ENCODE measurements around the gene MBP. TPM values are rescaled to one million over a fixed set of nuclear protein-coding genes. Genes with fewer than 3 reads are reported as not detected.

Gene MBP
- total and polyA plus RNA-seq, 4 experiments from 2014 or later: 92.2 to 187 (median 149) TPM

DNA sequence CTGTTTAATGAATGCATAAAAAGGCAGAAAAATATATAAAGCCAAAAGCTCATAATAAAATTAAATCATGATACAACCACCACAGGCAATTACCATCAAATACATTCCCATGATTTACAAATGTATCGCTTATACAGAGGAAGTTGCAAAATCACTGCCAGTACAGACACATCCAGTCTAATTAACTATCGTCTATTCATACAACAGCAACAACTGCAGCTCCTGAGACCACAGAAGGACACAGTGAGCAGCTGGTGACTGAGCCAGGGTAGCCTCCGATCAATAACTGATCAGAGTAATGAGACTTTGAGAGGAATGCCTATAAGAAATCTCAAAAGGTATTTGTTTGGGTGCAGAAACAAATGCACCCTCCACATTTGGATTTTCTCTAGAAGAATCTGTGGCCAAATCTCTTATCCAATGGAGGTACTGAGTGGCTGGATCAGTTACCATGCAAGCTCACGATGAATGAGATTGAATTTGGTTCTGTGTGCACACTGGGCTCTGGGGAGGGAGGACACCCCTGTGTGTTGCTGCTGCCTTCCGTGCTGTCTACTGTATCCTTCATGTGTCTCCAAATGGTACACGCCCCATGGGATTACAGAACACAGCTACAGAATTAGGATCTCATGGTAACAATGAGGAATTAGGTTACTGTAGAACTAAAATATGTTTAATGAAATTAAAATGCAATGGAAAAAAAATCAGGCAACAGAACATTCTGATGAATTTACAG is 119.6 kb downstream of the MBP start:
- H3K36me3 ChIP-seq (ENCODE audit: insufficient read depth, low read length): peaks cover 39% of the 10 kb centered on the region
- H3K4me1 ChIP-seq (ENCODE audit: insufficient read depth, low read length): no peaks in the 10 kb centered on the region
- intact Hi-C loops (cut with micrococcal nuclease): no loop called here
- H3K9me3 ChIP-seq (ENCODE audit: control insufficient read depth in 1 of 2, low read length in 2 of 2): no peaks in the 10 kb centered on the region
- H3K9me3 Mint-ChIP-seq: no peaks in the 10 kb centered on the region
- H3K27me3 Mint-ChIP-seq: no peaks in the 10 kb centered on the region
- CTCF ChIA-PET (ENCODE audit: partially characterized antibody): interaction anchor here (1.0 to 4.3 kb wide), 8 partner anchors 9 to 210 kb away, joined by 3 to 26 read pairs (median 4); no protein-coding TSS in a partner anchor
- H3K4me3 Mint-ChIP-seq: no peak overlapping the region
- H3K36me3 Mint-ChIP-seq: peaks cover 52 to 80% of the 10 kb centered on the region in 2 donors
- H3K27ac Mint-ChIP-seq: peak overlapping the region in 4 of 7 donors; percentile 17 to 72 (median 52)
- DNase-seq: no peak
- no peak overlapping the region for H3K4me3 ChIP-seq (ENCODE audit: low read length in 2 of 2)
- H3K27ac ChIP-seq (ENCODE audit: low read depth, low read length): no peak overlapping the region
- peaks cover 19 to 54% (median 38%) of the 10 kb centered on the region in 4 donors for H3K4me1 Mint-ChIP-seq
- POLR2A ChIA-PET (ENCODE audit: partially characterized antibody): interaction anchor here (1.0 to 1.4 kb wide), 2 partner anchors 13 to 41 kb away, joined by 3 read pairs; no protein-coding TSS in a partner anchor
- no peaks in the 10 kb centered on the region for H3K27me3 ChIP-seq (ENCODE audit: insufficient read depth, low read length)

DNA sequence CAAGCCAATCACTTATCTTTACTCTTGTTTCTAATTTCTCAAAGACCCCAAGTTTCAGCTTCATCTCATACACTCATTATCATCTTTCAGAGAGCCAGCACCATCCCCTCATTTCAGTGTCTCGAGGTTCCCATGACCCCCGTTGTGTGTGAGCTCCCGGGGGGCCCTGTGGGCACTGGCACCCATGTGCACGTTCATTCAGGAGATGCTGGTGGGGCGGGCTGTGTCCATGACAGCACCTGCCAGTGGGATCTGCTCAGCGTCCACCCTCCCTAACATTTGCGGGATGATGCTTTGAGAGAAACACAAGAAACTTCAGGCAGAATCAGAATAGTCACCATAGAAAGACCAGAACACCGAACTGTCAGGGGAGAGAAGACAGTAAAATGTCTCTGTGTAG is 120.5 kb downstream of the MBP start:
- no peaks in the 10 kb centered on the region for H3K27me3 ChIP-seq (ENCODE audit: insufficient read depth, low read length)
- intact Hi-C loops (cut with micrococcal nuclease): no loop called here
- DNase-seq: no peak
- H3K4me1 ChIP-seq (ENCODE audit: insufficient read depth, low read length): no peaks in the 10 kb centered on the region
- Mint-ChIP-seq H3K27me3 (no peaks in the 10 kb centered on the region), H3K36me3 (peaks cover 46 to 77% of the 10 kb centered on the region in 2 donors), H3K4me3 (no peak overlapping the region), H3K9me3 (no peaks in the 10 kb centered on the region), H3K4me1 (peaks cover 19 to 55% (median 40%) of the 10 kb centered on the region in 4 donors), H3K27ac (peak overlapping the region in 6 of 7 donors; percentile 7 to 74 (median 48))
- H3K9me3 ChIP-seq (ENCODE audit: control insufficient read depth in 1 of 2, low read length in 2 of 2): no peaks in the 10 kb centered on the region
- ChIA-PET POLR2A (ENCODE audit: partially characterized antibody) (interaction anchor here (1.0 kb wide), 1 partner anchor 12 kb away, joined by 3 read pairs; no protein-coding TSS in a partner anchor), CTCF (ENCODE audit: partially characterized antibody) (interaction anchor here (1.0 to 4.3 kb wide), 6 partner anchors 12 to 200 kb away, joined by 3 to 26 read pairs (median 4); no protein-coding TSS in a partner anchor)
- H3K36me3 ChIP-seq (ENCODE audit: insufficient read depth, low read length): peaks cover 31% of the 10 kb centered on the region
- H3K4me3 ChIP-seq (ENCODE audit: low read length in 2 of 2): no peak overlapping the region
- no peak overlapping the region for H3K27ac ChIP-seq (ENCODE audit: low read depth, low read length)

GRCh38 chr18:77009675-77010074 is 122.9 kb downstream of the MBP start:
- H3K4me3 ChIP-seq (ENCODE audit: low read length in 2 of 2): no peak overlapping the region
- DNase-seq: no peak
- peaks cover 12% of the 10 kb centered on the region for H3K36me3 ChIP-seq (ENCODE audit: insufficient read depth, low read length)
- no peaks in the 10 kb centered on the region for H3K9me3 ChIP-seq (ENCODE audit: control insufficient read depth in 1 of 2, low read length in 2 of 2)
- no peaks in the 10 kb centered on the region for H3K27me3 ChIP-seq (ENCODE audit: insufficient read depth, low read length)
- peaks cover 25 to 65% (median 43%) of the 10 kb centered on the region in 4 donors for H3K4me1 Mint-ChIP-seq
- H3K4me3 Mint-ChIP-seq: no peak overlapping the region
- intact Hi-C loops (cut with micrococcal nuclease): loop anchor here (10.0 kb wide), 1 partner anchor 455 kb away; no protein-coding TSS in a partner anchor
- peaks cover 13% of the 10 kb centered on the region for H3K4me1 ChIP-seq (ENCODE audit: insufficient read depth, low read length)
- H3K9me3 Mint-ChIP-seq: peaks cover 0 to 3% (median 0%) of the 10 kb centered on the region in 8 donors
- no peaks in the 10 kb centered on the region for H3K27me3 Mint-ChIP-seq
- POLR2A ChIA-PET (ENCODE audit: partially characterized antibody): no interaction called here
- CTCF ChIA-PET (ENCODE audit: partially characterized antibody): interaction anchor here (0.7 to 2.3 kb wide), 3 partner anchors 10 to 53 kb away, joined by 3 to 7 read pairs (median 4); no protein-coding TSS in a partner anchor
- peak overlapping the region in 1 of 7 donors; percentile 77 for H3K27ac Mint-ChIP-seq
- no peak overlapping the region for H3K27ac ChIP-seq (ENCODE audit: low read depth, low read length)
- peaks cover 25 to 57% of the 10 kb centered on the region in 2 donors for H3K36me3 Mint-ChIP-seq

GRCh38 chr18:77008576-77009315 is 123.8 kb downstream of the MBP start:
- H3K36me3 ChIP-seq (ENCODE audit: insufficient read depth, low read length): peaks cover 12% of the 10 kb centered on the region

DNA sequence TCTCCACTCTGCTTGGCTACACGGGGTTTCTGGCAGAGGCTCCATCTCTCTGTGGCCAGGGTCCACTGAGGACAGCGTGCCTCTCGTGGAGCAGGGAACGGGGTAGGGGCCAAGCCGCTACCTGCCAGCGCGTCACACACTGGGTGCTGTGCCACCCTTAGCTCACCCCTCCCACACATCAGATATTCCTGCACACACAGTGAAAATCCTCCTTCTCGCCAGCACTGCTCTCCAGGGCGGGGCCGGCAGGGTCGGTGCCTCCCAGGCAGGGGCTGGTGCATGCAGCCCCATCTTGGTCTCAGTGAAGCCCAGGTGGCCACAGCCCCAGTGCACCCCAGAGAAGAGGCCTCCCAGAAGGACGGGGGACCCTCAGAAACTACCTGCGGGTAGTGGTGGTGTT is 124.6 kb downstream of the MBP start:
- intact Hi-C loops (cut with micrococcal nuclease): loop anchor here (10.0 kb wide), 1 partner anchor 457 kb away; no protein-coding TSS in a partner anchor
- Mint-ChIP-seq H3K4me3 (no peak overlapping the region), H3K27ac (peak overlapping the region in 1 of 7 donors; percentile 65), H3K36me3 (peaks cover 21 to 43% of the 10 kb centered on the region in 2 donors), H3K27me3 (no peaks in the 10 kb centered on the region), H3K4me1 (peaks cover 25 to 62% (median 42%) of the 10 kb centered on the region in 4 donors), H3K9me3 (peaks cover 0 to 3% (median 0%) of the 10 kb centered on the region in 8 donors)
- H3K9me3 ChIP-seq (ENCODE audit: control insufficient read depth in 1 of 2, low read length in 2 of 2): no peaks in the 10 kb centered on the region
- DNase-seq: no peak
- peaks cover 12% of the 10 kb centered on the region for H3K36me3 ChIP-seq (ENCODE audit: insufficient read depth, low read length)
- H3K4me3 ChIP-seq (ENCODE audit: low read length in 2 of 2): no peak overlapping the region
- POLR2A ChIA-PET (ENCODE audit: partially characterized antibody): no interaction called here
- CTCF ChIA-PET (ENCODE audit: partially characterized antibody): interaction anchor here (9.9 kb wide), 1 partner anchor 43 kb away, joined by 141 read pairs; no protein-coding TSS in a partner anchor
- no peak overlapping the region for H3K27ac ChIP-seq (ENCODE audit: low read depth, low read length)
- peaks cover 16% of the 10 kb centered on the region for H3K4me1 ChIP-seq (ENCODE audit: insufficient read depth, low read length)
- H3K27me3 ChIP-seq (ENCODE audit: insufficient read depth, low read length): no peaks in the 10 kb centered on the region

More at GRCh38 chr18:77008576-77009315, 123.8 kb downstream of the MBP start:
- Mint-ChIP-seq H3K27ac (peak overlapping the region in 2 of 7 donors; percentile 65 to 78), H3K4me1 (peaks cover 28 to 67% (median 47%) of the 10 kb centered on the region in 4 donors), H3K4me3 (peak overlapping the region in 1 of 8 donors; percentile 29), H3K36me3 (peaks cover 25 to 49% of the 10 kb centered on the region in 2 donors), H3K27me3 (no peaks in the 10 kb centered on the region), H3K9me3 (peaks cover 0 to 3% (median 0%) of the 10 kb centered on the region in 8 donors)
- no peak for DNase-seq
- no peak overlapping the region for H3K4me3 ChIP-seq (ENCODE audit: low read length in 2 of 2)
- H3K27ac ChIP-seq (ENCODE audit: low read depth, low read length): no peak overlapping the region
- H3K4me1 ChIP-seq (ENCODE audit: insufficient read depth, low read length): peaks cover 16% of the 10 kb centered on the region
- H3K27me3 ChIP-seq (ENCODE audit: insufficient read depth, low read length): no peaks in the 10 kb centered on the region
- CTCF ChIA-PET (ENCODE audit: partially characterized antibody): interaction anchor here (1.2 to 2.3 kb wide), 2 partner anchors 9 to 54 kb away, joined by 4 to 7 read pairs; no protein-coding TSS in a partner anchor
- POLR2A ChIA-PET (ENCODE audit: partially characterized antibody): no interaction called here
- intact Hi-C loops (cut with micrococcal nuclease): loop anchor here (10.0 kb wide), 1 partner anchor 456 kb away; no protein-coding TSS in a partner anchor
- no peaks in the 10 kb centered on the region for H3K9me3 ChIP-seq (ENCODE audit: control insufficient read depth in 1 of 2, low read length in 2 of 2)

DNA sequence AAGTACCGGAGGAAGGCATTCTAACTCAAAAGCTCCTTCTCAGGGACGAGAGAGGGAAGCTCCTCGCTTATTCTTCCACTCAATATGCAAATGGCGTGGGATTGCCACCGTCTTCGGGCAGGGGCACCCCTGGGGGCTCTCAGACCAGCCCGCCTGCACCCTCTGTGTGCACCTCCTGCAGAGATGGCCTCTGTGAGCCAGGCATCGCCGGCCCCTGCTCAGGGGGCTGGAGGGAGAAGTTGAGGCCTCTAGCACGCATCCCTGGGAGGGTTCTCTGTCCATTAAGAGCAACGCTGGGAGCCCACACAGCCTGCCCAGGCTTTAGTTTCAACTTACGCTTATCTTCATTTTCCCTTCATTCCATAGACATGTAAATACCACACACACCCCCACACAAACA is 125.3 kb downstream of the MBP start:
- ChIA-PET CTCF (ENCODE audit: partially characterized antibody) (interaction anchor here (0.6 to 9.9 kb wide), 5 partner anchors 24 to 794 kb away, joined by 3 to 141 read pairs (median 16); no protein-coding TSS in a partner anchor), POLR2A (ENCODE audit: partially characterized antibody) (interaction anchor here (1.4 kb wide), 1 partner anchor 47 kb away, joined by 4 read pairs; no protein-coding TSS in a partner anchor)
- intact Hi-C loops (cut with micrococcal nuclease): loop anchor here (10.0 kb wide), 1 partner anchor 458 kb away; no protein-coding TSS in a partner anchor
- no peak overlapping the region for H3K4me3 ChIP-seq (ENCODE audit: low read length in 2 of 2)
- no peak overlapping the region for H3K4me3 Mint-ChIP-seq
- peak overlapping the region in 5 of 7 donors; percentile 19 to 90 (median 42) for H3K27ac Mint-ChIP-seq
- DNase-seq: no peak
- H3K27me3 ChIP-seq (ENCODE audit: insufficient read depth, low read length): no peaks in the 10 kb centered on the region
- peaks cover 12% of the 10 kb centered on the region for H3K36me3 ChIP-seq (ENCODE audit: insufficient read depth, low read length)
- H3K27me3 Mint-ChIP-seq: no peaks in the 10 kb centered on the region
- no peak overlapping the region for H3K27ac ChIP-seq (ENCODE audit: low read depth, low read length)
- peaks cover 16% of the 10 kb centered on the region for H3K4me1 ChIP-seq (ENCODE audit: insufficient read depth, low read length)
- peaks cover 25 to 57% (median 40%) of the 10 kb centered on the region in 4 donors for H3K4me1 Mint-ChIP-seq
- peaks cover 0 to 3% (median 0%) of the 10 kb centered on the region in 8 donors for H3K9me3 Mint-ChIP-seq
- H3K36me3 Mint-ChIP-seq: peaks cover 17 to 36% of the 10 kb centered on the region in 2 donors
- H3K9me3 ChIP-seq (ENCODE audit: control insufficient read depth in 1 of 2, low read length in 2 of 2): no peaks in the 10 kb centered on the region
